Measurements from ENCODE around the gene ZNF469.
"Not testable (repeated sequence)": the region's sequence is repeated elsewhere in the genome, so short reads cannot be mapped to it uniquely, and the experiment has no call there.

Gene ZNF469

GRCh38 chr16:88409296-88410065 lies 26.7 kb downstream of the ZNF469 start:
- no peak for TF ChIP-seq CTCF (conservative IDR thresholded peaks at IDR 0.05; ENCODE audit: control insufficient read depth, insufficient read depth, low read depth, low read length)
- no peak for DNase-seq (ENCODE audit: low read depth)
- H3K4me3 ChIP-seq (ENCODE audit: control insufficient read depth, low read depth, low read length): no peak overlapping the region

GRCh38 chr16:88410297-88410968 lies 27.7 kb downstream of the ZNF469 start:
- not testable (repeated sequence) for DNase-seq (ENCODE audit: low read depth)

GRCh38 chr16:88411951-88412576 lies 29.3 kb downstream of the ZNF469 start:
- DNase-seq (ENCODE audit: low read depth): no peak
- H3K4me3 ChIP-seq (ENCODE audit: control insufficient read depth, low read depth, low read length): no peak overlapping the region
- TF ChIP-seq CTCF (conservative IDR thresholded peaks at IDR 0.05; ENCODE audit: control insufficient read depth, insufficient read depth, low read depth, low read length): no peak

More at GRCh38 chr16:88410297-88410968, 27.7 kb downstream of the ZNF469 start:
- H3K4me3 ChIP-seq (ENCODE audit: control insufficient read depth, low read depth, low read length): not testable (repeated sequence)

- H3K4me3 ChIP-seq (ENCODE audit: control insufficient read depth, low read depth, low read length): no peak overlapping the region
- no peak for TF ChIP-seq CTCF (conservative IDR thresholded peaks at IDR 0.05; ENCODE audit: control insufficient read depth, insufficient read depth, low read depth, low read length)
- DNase-seq (ENCODE audit: low read depth): no peak
These were observed 30.0 kb downstream of the ZNF469 start for GRCh38 chr16:88412766-88413165.

GRCh38 chr16:88413231-88413630 lies 30.5 kb downstream of the ZNF469 start:
- TF ChIP-seq CTCF (conservative IDR thresholded peaks at IDR 0.05; ENCODE audit: control insufficient read depth, insufficient read depth, low read depth, low read length): no peak
- H3K4me3 ChIP-seq (ENCODE audit: control insufficient read depth, low read depth, low read length): no peak overlapping the region
- no peak for DNase-seq (ENCODE audit: low read depth)

- TF ChIP-seq CTCF (conservative IDR thresholded peaks at IDR 0.05; ENCODE audit: control insufficient read depth, insufficient read depth, low read depth, low read length): no peak
- DNase-seq (ENCODE audit: low read depth): no peak
These were observed 30.9 kb downstream of the ZNF469 start for GRCh38 chr16:88413631-88414030.

More at GRCh38 chr16:88413631-88414030, 30.9 kb downstream of the ZNF469 start:
- no peak overlapping the region for H3K4me3 ChIP-seq (ENCODE audit: control insufficient read depth, low read depth, low read length)

Data from fibroblast of mammary gland (primary cell).